ENCODE results near the gene RSPH6A. TPM values are rescaled to one million over a fixed set of nuclear protein-coding genes. Genes with fewer than 3 reads are reported as not detected.
A peak's percentile ranks its signal among the peaks of the same experiment; 100 is the strongest.

The RSPH6A gene
- total RNA-seq, 2 experiments from 2014 or later = 0.17 TPM; not detected in 1

DNA sequence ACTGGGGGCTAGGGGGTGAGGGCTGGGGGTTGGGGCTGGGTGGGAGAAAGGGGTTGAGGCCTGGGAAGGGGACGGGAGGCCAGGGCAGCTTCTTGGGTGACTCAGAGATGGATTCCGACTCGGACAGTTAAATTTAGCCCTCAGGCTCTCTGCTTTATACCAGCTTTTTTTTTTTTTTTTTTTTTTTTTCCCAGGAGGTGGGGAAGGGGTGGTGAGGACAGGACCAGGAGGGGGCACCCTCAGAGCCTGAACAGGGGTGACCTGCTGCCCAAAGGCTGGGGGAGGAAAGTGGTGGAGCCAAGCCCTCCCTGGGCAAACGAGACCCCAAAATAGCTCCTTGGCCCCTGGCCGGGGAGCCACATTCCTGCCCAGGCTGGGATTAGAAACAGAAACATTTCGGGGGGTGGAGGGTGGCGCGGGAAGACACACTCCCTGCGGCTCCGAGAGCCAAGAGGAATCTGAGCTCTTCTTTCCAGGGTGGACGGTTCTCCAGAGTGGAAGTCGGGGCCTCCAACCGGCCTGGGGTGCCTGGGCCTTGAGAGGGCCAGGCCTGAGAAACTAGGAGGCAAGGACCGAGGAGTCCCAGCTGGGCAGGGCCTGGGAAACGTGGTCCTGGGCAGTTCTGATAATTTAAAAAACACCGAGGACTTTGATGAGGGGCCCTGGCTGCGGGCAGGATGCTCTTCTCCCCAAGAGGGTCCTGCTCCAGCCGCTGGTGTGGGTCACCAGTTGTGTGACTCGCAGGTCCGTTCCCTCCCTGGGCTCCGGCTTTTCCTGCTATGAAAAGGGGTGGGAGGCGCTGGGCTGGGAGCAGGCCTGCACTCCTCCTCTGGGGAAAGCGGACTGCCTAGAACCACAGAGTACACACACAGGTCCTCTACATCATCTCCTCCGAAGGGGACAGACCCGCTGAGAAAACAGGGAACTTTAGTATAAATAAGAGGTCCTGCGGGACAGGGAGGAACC, 32.0 kb downstream of the RSPH6A start:
- intact Hi-C loops (cut with micrococcal nuclease) = no loop called here
- Mint-ChIP-seq H3K27me3 (ENCODE audit: low read depth) (peaks cover 23% of the 10 kb centered on the region), H3K4me1 (ENCODE audit: low read depth) (peaks cover 13% of the 10 kb centered on the region)

DNA sequence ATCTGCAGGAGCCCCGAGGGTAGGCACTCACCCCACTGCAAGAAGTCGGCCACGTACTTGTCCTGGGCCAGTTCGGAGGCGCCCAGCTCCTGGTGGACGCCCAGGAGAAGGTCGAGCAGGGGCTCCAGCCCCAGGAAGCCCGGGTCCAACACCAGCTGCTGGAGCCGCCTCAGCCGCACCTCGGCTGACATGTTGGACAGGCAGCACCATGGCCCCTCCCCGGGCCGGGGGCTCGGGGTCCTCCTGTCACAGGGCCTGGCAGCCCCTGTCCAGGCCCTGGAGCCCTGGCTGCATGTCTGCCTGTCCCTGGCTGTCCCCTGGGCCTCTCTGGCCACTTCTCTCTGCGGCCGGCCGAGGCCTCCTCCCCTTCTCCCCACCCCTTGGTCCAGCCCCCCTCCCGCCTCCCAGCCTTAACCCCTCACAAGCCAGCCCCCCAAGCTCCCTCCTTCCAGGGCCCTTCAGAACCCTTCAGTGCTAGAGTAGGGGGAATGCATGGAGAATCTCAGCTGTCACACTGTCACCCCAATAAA, 32.9 kb downstream of the RSPH6A start, which contains the start of gene DMPK:
Gene DMPK, minus strand, starts transcription at position 329 of the 530 bp plus-strand sequence. Its CDS starts 138 bp downstream, at position 191.
- Mint-ChIP-seq H3K9me3 (no peaks in the 10 kb centered on the region), H3K36me3 (ENCODE audit: low read depth) (peaks cover 13% of the 10 kb centered on the region), H3K27me3 (ENCODE audit: low read depth) (peaks cover 26% of the 10 kb centered on the region), H3K4me1 (ENCODE audit: low read depth) (peaks cover 13% of the 10 kb centered on the region), H3K27ac (no peak within 1 kb of the TSS), H3K4me3 (no peak within 1 kb of the TSS)
- CTCF ChIA-PET = interaction anchor here (1.1 to 1.5 kb wide), 3 partner anchors 12 to 35 kb away, joined by 3 read pairs; no protein-coding TSS in a partner anchor
- DNase-seq = no peak
- intact Hi-C loops (cut with micrococcal nuclease) = no loop called here

More for the DNA sequence above, 32.0 kb downstream of the RSPH6A start:
- H3K36me3 Mint-ChIP-seq (ENCODE audit: low read depth) = peaks cover 17% of the 10 kb centered on the region
- no peak for DNase-seq
- H3K9me3 Mint-ChIP-seq = no peaks in the 10 kb centered on the region
- no peak overlapping the region for H3K27ac Mint-ChIP-seq
- no peak overlapping the region for H3K4me3 Mint-ChIP-seq
- CTCF ChIA-PET = interaction anchor here (1.1 to 1.5 kb wide), 3 partner anchors 13 to 35 kb away, joined by 3 read pairs; no protein-coding TSS in a partner anchor

DNA sequence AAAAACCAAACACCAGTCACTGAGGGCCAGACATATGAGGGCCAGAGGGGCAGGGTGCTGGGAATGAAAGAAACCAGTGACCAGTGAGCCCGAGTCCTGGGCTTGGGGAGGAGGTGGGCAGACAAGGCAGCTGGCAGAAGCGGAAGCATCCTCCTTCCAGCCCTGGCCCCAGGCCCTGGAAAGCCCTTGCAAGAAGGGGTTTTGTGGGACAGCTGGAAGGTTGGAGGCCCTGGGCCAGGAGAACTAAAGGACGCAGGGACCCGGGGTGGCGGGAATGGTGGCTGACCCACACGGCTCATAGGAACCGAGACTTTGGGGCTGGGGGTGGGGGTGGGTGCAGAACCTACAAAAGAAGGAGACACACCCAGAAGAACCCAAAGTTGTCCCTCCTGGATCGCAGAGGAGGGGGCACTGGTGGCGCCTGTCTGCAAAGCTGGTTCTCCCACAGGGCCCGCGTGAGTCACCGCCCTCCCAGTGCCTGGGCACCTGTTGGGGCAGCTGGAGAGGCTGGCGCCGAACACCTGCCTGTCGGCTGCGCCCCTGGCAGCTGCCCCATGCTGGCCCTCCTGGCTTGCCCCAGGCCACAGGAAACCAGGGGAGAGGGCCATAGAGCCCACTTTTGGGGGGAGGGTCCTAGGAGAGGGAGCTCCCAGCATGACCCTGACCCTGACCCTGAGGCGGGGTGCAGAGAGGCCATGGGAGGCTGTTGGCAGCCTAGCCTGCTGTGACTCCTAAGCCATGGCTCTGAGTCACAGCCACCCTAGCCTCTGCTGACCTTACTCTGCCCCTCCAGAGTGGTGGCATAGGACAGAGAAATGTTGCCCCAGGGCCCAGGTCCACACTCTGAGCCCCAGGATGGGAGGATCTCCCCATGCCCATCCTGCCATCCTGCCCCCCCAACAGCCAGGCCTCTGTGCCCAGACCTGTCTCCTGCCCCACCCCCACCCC, 33.6 kb downstream of the RSPH6A start:
- intact Hi-C loops (cut with micrococcal nuclease) = no loop called here

DNA sequence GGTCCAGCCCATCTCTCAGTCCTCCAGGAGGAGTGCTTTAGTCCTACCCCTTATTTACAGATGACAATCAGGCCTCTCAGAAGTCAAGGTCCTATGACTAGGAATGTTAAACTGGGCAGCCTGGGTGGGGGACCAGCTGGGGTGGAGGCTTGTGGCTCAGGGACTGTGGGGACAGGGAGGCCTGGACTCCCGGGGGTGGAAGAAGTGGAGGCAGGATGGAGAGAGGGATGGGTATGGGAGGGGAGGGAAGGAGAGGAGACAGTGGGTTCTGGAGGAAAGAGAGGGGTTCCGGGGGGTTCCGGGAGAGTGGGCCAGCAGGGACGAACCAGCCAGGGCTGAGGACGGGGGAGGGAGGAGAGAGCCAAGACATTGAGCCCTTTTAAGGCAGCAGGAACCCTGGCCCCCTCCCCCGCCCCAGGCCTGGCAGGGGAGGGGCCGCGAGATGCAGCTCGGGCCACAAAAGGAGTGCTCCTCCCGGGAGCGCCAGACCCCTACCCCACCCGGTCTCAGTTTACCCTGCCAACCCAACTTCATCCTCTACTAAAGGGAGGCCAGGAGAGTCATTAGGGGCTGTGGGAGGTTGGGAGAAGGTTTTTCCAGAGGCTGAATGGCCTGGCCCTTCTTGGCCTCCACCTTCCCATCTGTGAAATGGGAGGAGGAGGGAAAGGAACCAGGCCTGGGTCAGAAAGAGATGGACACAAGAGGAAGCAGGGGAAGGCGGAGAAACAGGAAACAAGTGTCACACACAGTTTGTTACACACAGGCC, 34.5 kb downstream of the RSPH6A start:
- CTCF ChIA-PET = no interaction called here
- peaks cover 13% of the 10 kb centered on the region for H3K4me1 Mint-ChIP-seq (ENCODE audit: low read depth)
- H3K36me3 Mint-ChIP-seq (ENCODE audit: low read depth) = peaks cover 6% of the 10 kb centered on the region
- DNase-seq = no peak
- intact Hi-C loops (cut with micrococcal nuclease) = no loop called here
- H3K27ac Mint-ChIP-seq = no peak overlapping the region
- H3K4me3 Mint-ChIP-seq = no peak overlapping the region
- H3K27me3 Mint-ChIP-seq (ENCODE audit: low read depth) = peaks cover 29% of the 10 kb centered on the region
- H3K9me3 Mint-ChIP-seq = no peaks in the 10 kb centered on the region

More for the DNA sequence above, 33.6 kb downstream of the RSPH6A start:
- Mint-ChIP-seq H3K27ac (no peak overlapping the region), H3K9me3 (no peaks in the 10 kb centered on the region), H3K36me3 (ENCODE audit: low read depth) (peaks cover 9% of the 10 kb centered on the region), H3K4me3 (no peak overlapping the region), H3K27me3 (ENCODE audit: low read depth) (peaks cover 29% of the 10 kb centered on the region), H3K4me1 (ENCODE audit: low read depth) (peaks cover 13% of the 10 kb centered on the region)
- CTCF ChIA-PET = interaction anchor here (1.5 kb wide), 1 partner anchor 11 kb away, joined by 3 read pairs; no protein-coding TSS in a partner anchor
- DNase-seq = no peak

DNA sequence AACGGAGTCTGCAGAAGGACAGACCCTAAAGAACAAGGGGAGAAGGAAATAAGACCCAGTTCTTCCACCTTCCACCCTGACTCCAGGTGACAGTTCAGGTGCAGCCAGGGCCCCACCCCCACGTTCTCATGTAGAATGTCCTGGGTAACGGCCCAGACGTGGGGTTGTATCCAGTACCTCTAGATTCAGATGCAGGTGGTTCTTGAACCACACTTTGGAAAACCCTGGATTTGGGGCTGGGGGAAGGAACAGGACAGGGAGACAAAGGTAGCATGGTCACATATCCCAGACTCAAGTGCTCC, 35.0 kb downstream of the RSPH6A start:
- Mint-ChIP-seq H3K4me3 (no peak overlapping the region), H3K27ac (no peak overlapping the region), H3K27me3 (ENCODE audit: low read depth) (peaks cover 29% of the 10 kb centered on the region), H3K9me3 (no peaks in the 10 kb centered on the region), H3K4me1 (ENCODE audit: low read depth) (peaks cover 13% of the 10 kb centered on the region), H3K36me3 (ENCODE audit: low read depth) (peaks cover 6% of the 10 kb centered on the region)
- CTCF ChIA-PET = no interaction called here
- intact Hi-C loops (cut with micrococcal nuclease) = no loop called here
- DNase-seq = no peak

DNA sequence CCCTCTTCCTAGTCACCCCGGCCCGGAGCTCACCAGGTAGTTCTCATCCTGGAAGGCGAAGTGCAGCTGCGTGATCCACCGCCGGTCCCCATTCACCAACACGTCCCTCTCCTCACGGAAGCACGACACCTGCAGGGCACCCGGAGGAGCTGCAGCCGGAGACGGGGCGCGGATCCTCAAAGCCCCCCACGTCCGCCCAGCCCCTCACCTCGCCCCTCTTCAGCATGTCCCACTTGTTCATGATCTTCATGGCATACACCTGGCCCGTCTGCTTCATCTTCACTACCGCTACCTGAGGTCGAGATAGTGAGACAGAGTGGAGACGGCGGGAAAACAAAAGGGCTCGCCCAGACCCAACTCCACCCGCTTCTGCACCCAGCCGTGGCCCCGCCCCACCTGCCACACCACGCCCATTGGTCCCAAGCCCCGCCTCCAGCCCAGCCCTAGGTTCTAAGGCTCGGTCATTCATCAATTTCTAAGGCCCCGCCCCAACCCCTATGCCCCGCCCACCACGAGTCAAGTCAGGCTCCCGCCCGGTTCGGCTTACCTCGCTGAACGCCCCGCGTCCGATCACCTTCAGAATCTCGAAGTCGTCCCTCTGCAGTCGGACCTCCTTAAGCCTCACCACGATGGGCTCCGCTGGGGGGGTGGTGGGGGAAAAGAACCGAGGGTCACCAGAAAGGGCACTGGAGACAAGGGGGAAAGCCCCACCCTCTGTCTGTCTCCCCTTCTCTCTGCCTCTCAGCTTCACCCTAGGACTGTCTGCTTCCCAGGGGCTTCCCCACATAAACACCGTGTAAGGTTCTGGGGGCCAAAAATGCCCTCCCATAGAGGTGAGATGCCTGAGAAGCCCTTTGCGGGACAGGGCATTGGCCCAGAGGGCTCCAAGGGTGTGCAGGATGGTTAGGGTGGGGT, 35.6 kb downstream of the RSPH6A start:
- Mint-ChIP-seq H3K4me3 (peak overlapping the region; percentile 65), H3K9me3 (no peaks in the 10 kb centered on the region), H3K27ac (no peak overlapping the region), H3K27me3 (ENCODE audit: low read depth) (peaks cover 29% of the 10 kb centered on the region), H3K4me1 (ENCODE audit: low read depth) (peaks cover 13% of the 10 kb centered on the region), H3K36me3 (ENCODE audit: low read depth) (peaks cover 6% of the 10 kb centered on the region)
- intact Hi-C loops (cut with micrococcal nuclease) = loop anchor here (1.0 kb wide), 2 partner anchors 9 to 14 kb away; no protein-coding TSS in a partner anchor
- CTCF ChIA-PET = interaction anchor here (0.6 to 1.3 kb wide), 10 partner anchors 8 to 1163 kb away, joined by 3 to 21 read pairs (median 4); partner anchors contain the start of gene SIX5
- DNase-seq = peak; percentile 93

DNA sequence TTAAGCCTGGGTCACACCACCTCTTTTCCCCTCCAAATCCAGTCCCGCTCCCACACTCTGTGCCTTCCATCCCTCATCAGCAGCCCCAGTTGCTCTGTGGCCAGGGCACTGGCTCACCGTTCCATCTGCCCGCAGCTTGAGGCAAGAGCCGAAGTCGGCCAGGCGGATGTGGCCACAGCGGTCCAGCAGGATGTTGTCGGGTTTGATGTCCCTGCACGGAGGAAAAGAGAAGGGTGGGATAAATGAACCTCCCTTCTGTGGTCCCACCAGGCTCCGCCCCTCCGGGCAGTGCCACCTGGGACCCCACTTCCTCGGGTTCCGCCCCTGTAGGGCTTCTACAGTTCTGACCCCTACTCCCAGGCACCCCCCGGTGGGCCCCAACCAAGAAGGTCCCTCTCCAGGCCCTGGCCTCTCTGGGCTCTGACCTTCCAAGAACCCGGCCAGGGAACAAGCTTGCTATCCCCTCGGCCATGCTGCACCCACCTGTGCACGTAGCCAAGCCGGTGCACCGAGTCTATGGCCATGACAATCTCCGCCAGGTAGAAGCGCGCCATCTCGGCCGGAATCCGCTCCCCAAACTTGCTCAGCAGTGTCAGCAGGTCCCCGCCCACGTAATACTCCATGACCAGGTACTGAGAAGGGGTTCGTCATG, 37.0 kb downstream of the RSPH6A start:
- no peak for DNase-seq
- intact Hi-C loops (cut with micrococcal nuclease) = no loop called here
- Mint-ChIP-seq H3K9me3 (no peaks in the 10 kb centered on the region), H3K27ac (no peak overlapping the region), H3K4me1 (ENCODE audit: low read depth) (peaks cover 13% of the 10 kb centered on the region), H3K36me3 (ENCODE audit: low read depth) (peaks cover 6% of the 10 kb centered on the region), H3K4me3 (no peak overlapping the region), H3K27me3 (ENCODE audit: low read depth) (peaks cover 29% of the 10 kb centered on the region)
- CTCF ChIA-PET = interaction anchor here (0.5 to 0.7 kb wide), 2 partner anchors 20 to 21 kb away, joined by 3 to 7 read pairs; no protein-coding TSS in a partner anchor

DNA sequence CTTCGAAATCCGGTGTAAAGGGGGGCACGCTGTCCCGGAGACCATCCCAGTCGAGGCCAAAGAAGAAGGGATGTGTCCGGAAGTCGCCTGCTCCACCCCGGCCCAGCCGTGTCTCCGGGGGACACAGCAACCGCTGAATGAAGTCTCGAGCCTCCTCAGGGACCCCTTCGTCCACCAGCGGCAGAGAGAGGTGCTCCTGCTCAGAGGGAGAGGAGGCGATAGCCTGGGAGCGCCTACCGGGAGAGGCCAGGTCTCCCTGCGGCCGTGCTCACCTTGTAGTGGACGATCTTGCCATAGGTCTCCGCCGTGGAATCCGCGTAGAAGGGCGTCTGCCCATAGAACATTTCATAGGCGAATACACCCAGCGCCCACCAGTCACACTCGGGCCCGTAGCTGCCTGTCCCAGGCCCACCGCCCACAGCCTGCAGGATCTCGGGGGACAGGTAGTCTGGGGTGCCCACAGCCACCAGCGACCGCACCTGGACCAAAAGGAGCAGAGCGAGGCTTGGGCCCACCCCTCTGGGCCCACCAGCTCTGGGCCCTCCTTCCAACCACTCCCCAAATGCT, 37.6 kb downstream of the RSPH6A start:
- DNase-seq = no peak
- intact Hi-C loops (cut with micrococcal nuclease) = no loop called here
- H3K9me3 Mint-ChIP-seq = no peaks in the 10 kb centered on the region
- no peak overlapping the region for H3K27ac Mint-ChIP-seq
- peaks cover 6% of the 10 kb centered on the region for H3K36me3 Mint-ChIP-seq (ENCODE audit: low read depth)
- peaks cover 29% of the 10 kb centered on the region for H3K27me3 Mint-ChIP-seq (ENCODE audit: low read depth)
- CTCF ChIA-PET = interaction anchor here (0.5 to 1.1 kb wide), 3 partner anchors 16 to 22 kb away, joined by 3 to 7 read pairs (median 4); partner anchors contain the start of gene DMWD
- peaks cover 13% of the 10 kb centered on the region for H3K4me1 Mint-ChIP-seq (ENCODE audit: low read depth)
- no peak overlapping the region for H3K4me3 Mint-ChIP-seq

DNA sequence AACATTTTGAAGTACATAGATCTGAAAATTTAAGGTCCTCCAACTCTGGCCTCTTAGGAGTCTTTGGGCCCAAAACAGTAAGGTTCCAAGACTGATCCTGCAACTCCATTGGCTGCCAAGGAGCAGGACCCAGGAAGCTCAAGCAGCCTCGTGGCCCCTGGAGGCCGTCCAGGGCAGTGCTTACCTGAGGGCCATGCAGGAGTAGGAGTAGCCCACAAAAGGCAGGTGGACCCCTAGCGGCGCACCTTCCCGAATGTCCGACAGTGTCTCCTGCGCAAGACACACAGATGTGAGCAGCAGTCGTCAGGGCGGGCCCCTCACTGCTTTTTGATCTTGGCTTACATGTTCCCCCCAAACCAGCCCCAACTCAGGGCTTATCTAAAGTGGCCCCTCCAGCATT, 40.3 kb downstream of the RSPH6A start:
- peaks cover 6% of the 10 kb centered on the region for H3K36me3 Mint-ChIP-seq (ENCODE audit: low read depth)
- CTCF ChIA-PET = no interaction called here
- H3K4me1 Mint-ChIP-seq (ENCODE audit: low read depth) = peaks cover 14% of the 10 kb centered on the region
- no peak for DNase-seq
- H3K9me3 Mint-ChIP-seq = no peaks in the 10 kb centered on the region
- intact Hi-C loops (cut with micrococcal nuclease) = no loop called here
- H3K27me3 Mint-ChIP-seq (ENCODE audit: low read depth) = peaks cover 19% of the 10 kb centered on the region
- no peak overlapping the region for H3K27ac Mint-ChIP-seq
- H3K4me3 Mint-ChIP-seq = no peak overlapping the region

DNA sequence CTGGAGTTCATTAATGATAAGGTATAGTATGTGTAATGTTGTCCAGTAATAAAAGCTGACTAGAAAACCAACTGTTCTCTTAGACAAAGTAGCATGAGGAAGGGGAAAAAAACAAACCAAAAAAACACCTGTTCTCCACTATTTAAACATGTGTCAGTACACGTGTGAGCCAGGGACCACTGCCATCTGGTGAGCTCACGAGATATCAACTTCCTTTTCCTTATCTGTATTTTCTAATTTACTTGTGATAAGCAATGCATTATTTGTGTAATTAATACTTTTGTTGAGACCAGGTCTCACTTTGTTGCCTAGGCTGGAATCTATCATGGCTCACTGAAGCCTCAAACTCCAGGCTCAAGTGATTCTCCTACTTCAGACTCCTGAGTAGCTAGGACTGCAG, 41.7 kb downstream of the RSPH6A start:
- intact Hi-C loops (cut with micrococcal nuclease) = no loop called here
- peaks cover 6% of the 10 kb centered on the region for H3K36me3 Mint-ChIP-seq (ENCODE audit: low read depth)
- H3K27me3 Mint-ChIP-seq (ENCODE audit: low read depth) = peaks cover 9% of the 10 kb centered on the region
- H3K4me3 Mint-ChIP-seq = no peak overlapping the region
- peaks cover 6% of the 10 kb centered on the region for H3K4me1 Mint-ChIP-seq (ENCODE audit: low read depth)
- CTCF ChIA-PET = interaction anchor here (0.5 to 6.1 kb wide), 3 partner anchors 26 to 188 kb away, joined by 4 to 127 read pairs (median 4); no protein-coding TSS in a partner anchor
- no peak for DNase-seq
- no peaks in the 10 kb centered on the region for H3K9me3 Mint-ChIP-seq
- no peak overlapping the region for H3K27ac Mint-ChIP-seq
